Hematopoietic multipotent progenitor cell (in vitro differentiated cells): ENCODE results near the gene CPE. TPM values are rescaled to one million over a fixed set of nuclear protein-coding genes. Genes with fewer than 3 reads are reported as not detected.

Source experiments
- DNase-seq, 3 donors: peaks; one replicate each; pipeline ENCODE4 v3.0.0-alpha.2; 2011 to 2015; ENCODE audit warnings: low read depth in 2 of 3, low spot score in 2 of 3
- total RNA-seq: library from RNA; depleted of rRNA; stranded (reverse); fragments of >200 nt; gene quantifications from one replicate; pipeline ENCODE4 v1.2.3, GENCODE V29; 2012

CPE gene
- total RNA-seq, 1 donor, result under 0.01 TPM

DNA sequence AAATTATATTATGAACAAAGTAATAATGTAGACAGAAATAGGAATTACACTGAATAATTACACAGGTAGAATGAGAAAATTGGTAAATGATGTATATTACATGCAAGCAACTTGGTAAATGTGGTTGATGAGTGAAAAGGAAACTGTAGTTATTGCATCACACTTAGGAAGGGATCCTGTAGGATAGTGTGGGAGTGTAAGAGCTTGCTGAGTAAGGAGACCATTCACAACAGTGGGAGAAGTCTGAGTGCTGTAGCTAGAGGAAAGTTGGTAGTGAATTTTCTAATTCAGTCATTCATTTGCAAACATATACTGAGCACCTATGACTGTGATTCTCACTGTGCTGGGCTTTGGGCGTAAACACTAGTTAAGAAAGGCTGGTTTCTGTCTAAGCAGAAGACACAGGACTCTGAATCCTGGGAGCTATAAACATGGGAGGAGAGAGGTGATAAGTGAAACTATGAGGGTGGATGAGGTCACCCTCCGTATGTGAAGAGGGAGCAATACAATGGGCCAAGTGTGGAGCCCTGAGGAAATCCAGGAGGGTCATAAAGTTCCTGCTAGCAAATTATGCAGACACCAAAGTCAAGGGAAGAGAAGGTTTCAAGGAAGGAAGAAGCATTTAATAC, 14.2 kb upstream of the CPE start:
- no peak for DNase-seq

DNA sequence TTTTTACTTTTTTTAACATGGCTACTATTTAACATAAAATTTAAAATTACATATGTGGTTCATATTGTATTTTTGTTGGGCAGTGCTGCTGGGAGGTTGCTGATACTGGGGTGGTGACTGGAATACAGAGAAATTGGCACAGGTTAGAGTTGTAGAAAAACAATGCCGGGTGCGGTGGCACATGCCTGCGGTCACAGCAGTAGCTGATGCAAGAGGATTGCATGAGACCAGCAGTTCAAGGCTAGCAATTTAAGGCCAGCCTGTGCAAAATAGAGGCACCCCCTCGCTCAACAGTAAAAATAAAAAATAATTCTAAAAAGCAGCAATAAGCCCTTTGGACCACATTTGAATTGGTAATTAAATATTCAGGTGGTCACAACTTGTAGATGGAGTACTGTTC, 11.8 kb upstream of the CPE start:
- DNase-seq, result no peak

DNA sequence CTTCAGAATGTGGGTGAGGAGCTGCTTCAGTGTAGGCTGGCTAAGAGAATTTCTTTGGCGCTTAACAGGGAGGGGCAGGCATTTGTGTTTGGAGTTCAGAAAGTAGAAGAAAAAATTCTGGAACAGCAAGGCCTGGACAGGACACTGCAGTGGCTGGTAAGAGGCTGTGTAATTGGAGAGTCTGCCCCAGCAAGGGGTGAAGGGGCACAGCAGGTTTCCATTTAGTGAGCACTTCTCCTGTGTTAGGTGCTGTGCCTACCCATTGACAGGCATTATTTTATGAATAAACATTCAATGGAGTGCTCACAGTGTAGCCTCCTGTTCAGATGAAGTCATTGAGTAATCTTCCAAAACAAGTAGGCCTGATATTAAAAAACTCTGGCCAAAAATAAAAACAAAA, 10.7 kb upstream of the CPE start:
- DNase-seq, result no peak

DNA sequence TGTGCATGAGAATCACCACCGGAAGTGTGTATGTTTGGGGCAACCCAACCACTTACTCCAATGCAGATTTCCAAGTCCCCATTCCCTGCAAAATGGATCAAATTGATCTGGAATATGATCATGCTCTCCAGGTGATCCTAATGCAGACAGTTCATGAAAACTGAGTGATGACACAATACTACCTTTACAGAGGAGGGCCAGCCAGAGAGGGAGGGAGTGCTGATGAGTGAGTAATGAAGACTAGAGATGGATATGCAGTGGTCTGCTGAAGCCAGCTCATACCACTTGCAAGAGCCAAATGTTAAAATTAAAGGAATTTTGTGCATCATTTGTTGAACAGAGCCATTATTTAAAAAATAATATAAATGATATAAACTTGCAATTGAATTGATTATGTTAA, 10.2 kb upstream of the CPE start:
- no peak for DNase-seq

DNA sequence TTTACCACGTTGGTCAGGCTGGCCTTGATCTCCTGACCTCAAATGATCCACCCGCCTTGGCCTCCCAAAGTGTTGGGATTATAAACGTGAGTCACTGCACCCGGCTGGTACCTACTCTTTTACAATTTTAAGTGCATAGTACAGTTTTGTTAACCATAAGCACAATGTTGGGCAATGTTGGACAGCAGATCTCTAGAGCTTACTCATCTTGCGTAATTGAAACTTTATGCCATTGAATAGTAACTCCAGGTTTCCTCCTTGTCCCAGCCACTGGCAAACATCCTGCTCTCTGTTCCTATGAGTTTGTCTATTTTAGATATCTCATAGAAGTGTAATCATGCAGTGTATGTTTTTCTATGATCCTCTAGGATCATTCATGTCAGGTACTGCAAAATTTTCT, 9.3 kb upstream of the CPE start:
- DNase-seq, result no peak

DNA sequence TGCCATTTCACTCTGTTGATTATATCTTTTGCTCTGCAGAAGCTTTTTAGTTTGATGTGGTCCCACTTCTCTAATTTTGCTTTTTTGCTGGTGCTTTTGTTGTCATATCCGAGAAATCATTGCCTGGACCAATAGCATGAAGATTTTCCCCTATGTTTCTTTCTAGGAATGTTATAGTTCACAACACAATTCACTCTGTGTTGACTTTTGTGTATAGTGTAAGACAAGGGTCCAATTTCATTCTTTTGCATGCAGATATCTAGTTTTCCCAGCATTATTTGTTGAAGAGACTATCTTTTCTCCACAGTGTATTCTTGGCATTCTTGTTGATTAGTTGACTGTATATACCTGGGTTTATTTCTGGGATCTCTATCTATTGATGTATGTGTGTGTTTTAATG, 8.3 kb upstream of the CPE start:
- DNase-seq, result no peak

DNA sequence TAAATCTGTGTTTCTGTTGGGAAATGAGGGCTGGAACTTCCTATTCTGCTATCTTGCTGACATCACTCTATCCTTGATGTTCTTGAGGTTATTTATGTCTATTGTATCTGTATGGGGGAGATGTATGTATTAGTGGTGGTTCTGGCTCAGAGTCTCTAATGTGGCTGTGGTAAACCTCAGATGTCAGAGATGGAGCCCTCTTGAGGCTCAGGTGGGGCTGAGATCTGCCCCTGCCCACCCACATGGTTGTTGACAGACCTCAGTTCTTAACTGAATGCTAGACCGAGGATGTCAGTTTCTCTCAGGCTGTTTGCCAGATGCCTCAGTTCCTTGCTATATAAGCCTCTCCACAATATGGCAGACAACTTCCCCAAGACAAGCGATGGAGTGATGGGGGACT, 3.3 kb upstream of the CPE start:
- DNase-seq, result no peak

DNA sequence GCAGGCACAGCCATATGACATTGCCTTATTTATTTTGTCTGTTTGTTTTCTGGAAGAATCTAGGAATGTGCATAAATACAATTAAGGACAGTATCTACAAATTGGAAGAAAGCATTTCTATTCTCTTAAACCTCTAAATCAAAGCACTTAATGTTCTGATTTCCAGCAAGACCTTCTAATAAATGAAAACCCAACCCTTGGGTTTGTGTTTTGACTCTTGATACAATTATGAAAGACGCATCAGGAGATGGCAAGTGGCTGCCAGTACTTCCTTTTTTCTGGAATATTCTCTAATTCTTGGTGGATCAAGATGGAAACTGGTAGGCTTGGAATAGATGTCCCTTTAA, 437 bp upstream of the CPE start:
- no peak for DNase-seq

DNA sequence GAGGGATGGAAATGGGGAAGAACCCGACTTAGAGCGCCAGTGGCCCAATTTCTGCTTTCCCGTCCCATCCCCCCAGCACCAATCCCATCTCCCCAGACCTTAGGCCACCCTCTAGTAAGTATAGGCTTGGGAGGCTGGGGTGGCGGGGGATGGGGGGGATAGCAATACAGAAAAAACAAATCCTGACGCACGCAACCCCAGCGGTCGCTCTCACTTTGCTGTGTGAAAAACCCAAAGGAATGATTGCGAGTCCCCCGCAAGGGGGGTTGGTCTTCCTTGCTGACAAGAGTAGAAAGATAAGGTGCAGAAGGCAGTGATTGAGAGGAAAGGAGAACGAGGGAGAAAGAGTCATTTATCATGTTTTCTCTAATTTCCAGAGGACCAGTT, 863 bp downstream of the CPE start:
- no peak for DNase-seq

DNA sequence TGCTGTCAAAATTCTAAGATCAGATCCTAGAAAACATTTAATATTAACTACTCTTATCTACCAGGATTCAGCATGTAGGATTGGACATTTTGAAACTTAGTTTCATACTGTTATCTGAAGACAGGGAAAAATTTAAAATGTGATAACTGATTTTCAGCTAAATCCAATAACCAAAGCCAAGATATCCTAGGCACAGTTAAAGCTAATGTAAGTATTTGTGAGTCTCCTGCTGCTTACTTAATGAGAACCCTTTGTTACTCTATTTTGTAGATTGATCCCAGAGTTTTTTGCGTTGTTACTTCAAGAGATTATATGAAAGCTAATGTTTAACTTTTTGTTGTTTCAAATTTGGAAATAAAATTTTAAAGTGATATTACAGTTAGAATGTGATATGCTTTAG, 2.0 kb downstream of the CPE start:
- no peak for DNase-seq

DNA sequence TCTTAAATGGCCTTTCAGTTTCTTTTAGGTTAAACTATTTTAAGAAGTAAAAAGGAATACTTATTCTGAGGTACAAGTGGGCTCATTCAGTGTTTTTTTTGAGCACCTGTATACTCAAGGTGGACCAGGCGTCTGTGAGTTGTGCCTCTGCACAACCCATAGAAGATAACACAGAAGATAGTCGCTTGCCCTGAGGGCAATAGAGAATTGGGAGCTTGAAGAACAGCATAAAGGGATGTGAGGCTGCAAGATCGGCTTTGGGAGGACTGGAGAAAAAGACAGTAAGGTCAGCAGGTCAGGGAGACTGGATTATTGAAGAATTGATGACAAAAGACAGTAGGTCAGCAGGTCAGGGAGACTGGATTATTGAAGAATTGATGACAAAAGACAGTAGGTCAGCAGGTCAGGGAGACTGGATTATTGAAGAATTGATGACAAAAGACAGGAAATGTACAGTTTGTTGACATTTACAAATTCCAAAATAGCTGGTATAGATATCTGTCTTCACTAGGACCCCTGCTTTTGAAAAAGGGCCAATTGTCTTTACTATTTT, 3.1 kb downstream of the CPE start:
- DNase-seq, result no peak

DNA sequence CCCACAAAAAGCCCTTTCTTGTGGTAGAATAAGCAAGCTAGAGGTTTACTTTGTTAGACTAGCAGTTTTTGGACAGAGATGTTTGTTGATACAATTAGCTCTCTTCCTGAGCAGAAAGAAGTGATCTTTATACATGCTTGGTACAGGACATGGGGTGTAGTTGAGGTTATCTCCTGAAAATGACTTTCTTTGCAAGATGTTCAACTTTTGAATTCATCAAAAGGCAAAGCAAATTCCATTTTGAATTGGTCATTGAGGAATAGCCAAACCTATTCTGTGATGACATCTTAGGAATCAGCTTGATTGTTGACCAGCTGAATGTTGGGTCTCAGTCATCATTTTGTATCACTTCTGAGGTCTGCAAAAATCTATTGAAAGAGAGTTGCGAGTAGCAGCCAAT, 3.8 kb downstream of the CPE start:
- DNase-seq, result no peak

DNA sequence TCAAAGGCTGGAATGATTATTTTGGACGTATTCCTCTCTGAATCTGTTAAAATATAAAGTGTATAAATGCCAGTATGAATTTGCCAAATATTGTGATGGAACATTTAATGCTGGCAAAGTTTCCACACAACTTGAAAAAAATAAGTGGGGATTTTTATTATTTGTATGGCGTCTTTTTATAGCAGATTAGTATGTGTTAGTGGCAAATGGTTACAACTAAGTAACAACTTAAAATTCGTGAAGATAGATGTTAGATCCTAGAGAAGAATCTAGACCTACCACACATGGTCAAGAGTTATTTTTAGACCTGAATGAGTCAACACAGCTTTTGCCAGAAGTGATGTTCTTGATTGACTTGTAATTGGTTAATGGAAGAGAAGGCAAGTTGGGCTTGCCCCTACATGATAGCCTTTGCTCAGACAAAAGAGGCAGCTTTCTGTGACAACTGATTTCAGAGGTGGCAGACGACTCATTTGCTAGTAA, 4.8 kb downstream of the CPE start:
- DNase-seq, result no peak

DNA sequence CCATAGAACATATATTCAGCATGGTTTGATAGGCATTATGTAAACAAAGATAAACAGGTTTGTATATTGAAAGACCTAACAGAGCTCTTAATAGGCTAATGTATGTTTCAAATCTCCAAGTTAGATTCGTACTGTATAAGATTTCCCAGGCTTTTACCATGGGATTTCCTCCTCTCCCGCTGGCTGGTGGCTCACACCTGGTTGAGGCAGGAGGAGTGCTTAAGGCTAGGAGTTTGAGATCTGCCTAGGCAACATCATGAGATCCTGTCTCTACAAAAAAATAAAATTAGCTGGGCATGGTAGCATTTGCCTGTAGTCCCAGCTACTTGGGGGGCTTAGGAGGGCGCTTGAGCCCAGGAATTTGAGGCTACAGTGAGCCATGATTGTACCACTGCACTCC, 5.4 kb downstream of the CPE start:
- no peak for DNase-seq

DNA sequence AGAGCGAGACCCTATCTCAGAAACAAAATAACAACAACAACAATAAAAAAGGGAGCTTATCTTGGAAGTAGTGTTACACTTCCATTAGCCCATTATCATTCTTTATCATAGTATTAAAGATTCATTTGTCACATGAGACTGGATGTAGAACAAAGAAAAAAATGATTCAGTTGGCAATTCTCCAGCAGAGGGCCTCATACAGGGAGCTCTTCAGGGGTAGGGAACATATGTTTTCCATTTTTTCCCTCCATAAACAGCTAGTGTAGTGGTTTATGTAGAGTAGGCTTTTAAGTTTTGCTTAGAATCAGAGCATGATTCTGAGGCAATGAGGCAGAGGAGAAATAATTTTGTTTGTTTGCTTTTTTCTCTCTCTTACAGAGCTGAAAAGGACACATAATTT, 5.8 kb downstream of the CPE start:
- DNase-seq, result peak in 1 of 3 donors; percentile 4

DNA sequence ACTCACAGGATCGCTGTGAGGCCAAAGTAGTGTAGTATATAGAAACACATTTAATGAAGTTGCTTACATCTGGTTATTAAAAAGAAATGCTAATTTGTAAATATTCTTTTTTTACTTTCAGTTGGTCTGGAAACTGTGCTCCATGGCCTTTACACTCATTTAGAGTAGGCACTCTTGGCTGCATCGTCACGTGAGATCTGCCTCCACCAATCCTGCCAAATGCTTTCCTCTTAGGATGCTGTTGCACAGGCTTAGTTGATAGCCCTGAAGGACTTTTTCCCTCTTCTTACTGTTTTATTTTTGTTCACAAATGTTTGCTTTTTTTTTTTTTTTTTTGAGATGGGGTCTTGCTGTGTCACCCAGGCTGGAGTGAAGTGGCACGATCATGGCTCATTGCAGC, 6.3 kb downstream of the CPE start:
- no peak for DNase-seq

DNA sequence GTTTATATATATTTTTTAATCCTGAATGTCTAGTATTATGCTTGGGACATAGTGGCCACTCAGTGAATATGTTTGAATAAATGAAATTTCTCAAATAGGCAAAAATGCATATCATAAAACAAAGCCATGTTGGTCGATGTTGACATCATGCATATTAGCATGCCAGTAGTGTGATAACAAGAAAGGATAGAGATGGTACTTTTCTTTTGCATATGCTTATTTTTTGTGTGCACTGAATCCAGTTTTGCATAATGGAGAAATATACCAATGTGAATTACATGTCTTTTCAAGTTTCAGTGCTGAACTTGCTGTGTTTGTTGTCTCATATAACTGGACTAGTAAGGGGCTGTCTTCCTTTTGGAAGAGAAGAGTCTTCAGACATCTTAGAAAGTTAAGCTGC, 7.5 kb downstream of the CPE start:
- no peak for DNase-seq

DNA sequence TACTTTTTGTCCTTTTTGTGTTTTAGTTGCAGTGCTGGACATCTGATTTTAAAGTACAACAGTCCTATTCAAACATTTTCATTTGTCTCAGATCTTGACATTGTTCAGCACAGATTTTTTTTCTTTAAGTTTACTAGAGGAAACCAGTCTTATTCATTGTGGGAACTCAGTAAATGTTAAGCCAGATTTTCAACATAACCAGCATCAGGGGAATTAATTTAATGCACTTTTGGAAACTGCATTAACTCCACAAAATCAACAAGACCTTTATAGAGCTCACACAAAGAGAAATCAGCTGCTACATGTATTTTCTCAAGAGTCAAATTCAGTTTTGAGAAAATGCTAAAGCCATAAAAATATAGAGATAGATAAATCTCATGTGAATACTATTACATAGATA, 9.9 kb downstream of the CPE start:
- no peak for DNase-seq

DNA sequence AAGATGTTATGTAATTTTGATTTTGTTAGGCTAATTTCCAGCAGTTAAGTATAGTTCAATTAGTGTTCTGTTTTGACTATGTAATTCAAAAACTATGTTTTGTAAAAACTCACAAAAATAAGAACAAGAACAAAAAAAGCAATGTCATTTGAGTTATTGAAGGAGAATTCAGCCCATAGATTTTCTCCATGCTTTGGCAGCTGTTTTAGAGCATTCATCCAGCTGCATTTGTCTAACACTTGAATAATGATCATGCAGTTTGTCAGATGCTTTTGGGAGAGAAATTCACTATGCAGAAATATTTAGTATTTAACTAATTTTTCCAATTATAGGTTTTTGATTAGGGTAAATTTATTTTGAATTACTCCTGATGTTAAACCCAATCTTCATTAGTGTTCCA, 14.2 kb downstream of the CPE start:
- DNase-seq, result no peak

DNA sequence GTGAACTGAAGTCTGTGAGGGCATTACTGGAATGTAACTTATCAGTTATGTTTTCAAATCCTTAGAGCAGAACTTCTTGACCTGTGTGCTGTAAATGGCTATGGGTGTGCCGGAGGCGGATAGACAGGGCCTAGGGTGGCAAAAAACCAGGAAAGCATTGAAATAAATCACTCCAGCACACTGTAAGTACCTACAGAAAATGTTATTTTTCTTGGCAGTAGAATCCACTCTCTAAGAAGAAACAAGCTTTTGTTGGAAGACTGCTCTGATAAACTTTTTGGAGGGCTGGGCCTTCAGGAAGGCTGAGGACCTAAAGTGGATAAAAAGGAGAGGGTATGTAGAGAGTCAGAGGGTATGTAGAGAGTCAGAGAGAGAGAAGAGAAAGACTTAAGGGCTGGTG, 14.9 kb downstream of the CPE start:
- no peak for DNase-seq

DNA sequence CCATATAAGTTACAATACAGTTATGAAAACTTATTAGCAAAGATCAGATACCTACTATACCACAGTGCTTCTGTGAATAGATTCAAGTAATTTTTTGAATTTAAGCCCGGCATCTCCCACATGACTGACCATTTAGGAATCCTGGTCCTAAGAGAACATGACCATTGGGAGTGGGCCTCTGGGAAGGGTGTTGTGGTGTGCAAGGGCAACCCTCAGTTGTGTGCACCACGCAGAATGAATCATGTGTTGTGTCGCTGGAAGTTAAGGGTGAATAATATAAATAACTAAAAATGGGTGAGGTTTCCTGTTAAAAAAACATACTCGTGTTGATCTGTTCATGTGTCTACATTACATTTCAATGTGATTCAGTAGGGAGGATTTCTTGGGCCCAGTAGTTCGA, 15.5 kb downstream of the CPE start:
- no peak for DNase-seq

DNA sequence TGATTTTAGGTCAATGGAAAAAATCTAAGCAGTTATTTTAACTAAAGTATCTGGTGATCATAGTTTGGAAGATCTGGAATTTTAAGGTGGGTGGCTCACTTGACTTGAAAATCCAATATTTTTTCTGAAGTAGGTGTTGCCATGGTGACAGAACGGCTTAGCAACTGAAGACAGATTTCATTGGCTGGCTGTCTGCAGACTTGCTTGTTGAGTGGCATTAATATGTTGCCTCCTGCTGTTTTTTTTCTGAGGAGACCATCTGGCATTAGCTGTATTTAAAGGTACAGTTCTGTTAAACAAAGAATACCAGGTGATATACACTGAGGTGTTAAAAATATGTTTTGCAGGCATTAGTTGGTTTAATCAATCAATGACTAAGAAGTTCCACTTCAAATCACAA, 19.8 kb downstream of the CPE start:
- DNase-seq, result peak in 2 of 3 donors; percentile 11 to 19

DNA sequence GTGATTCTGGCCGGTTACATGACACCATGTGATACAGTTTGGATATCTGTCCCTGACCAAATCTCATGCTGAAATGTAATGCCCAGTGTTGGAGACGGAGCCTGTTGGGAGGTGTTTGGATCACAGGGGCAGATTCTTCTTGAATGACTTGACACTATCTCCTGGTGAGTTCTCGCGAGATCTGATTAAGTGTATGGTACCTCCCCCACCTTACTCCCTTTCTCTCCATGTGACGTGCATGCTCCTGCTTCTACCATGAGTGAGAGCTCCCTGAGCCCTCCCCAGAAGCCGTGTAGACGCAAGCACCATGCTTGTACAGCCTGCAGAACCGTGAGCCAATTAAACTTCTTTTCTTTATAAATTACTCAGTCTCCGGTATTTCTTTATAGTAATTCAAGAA, 23.6 kb downstream of the CPE start:
- DNase-seq, result no peak
